Measurements from ENCODE around the gene ADGRG1. TPM values are rescaled to one million over a fixed set of nuclear protein-coding genes. Genes with fewer than 3 reads are reported as not detected.

ADGRG1 gene
- 57.7 and 83.5 TPM in 2 replicates for total RNA-seq

DNA sequence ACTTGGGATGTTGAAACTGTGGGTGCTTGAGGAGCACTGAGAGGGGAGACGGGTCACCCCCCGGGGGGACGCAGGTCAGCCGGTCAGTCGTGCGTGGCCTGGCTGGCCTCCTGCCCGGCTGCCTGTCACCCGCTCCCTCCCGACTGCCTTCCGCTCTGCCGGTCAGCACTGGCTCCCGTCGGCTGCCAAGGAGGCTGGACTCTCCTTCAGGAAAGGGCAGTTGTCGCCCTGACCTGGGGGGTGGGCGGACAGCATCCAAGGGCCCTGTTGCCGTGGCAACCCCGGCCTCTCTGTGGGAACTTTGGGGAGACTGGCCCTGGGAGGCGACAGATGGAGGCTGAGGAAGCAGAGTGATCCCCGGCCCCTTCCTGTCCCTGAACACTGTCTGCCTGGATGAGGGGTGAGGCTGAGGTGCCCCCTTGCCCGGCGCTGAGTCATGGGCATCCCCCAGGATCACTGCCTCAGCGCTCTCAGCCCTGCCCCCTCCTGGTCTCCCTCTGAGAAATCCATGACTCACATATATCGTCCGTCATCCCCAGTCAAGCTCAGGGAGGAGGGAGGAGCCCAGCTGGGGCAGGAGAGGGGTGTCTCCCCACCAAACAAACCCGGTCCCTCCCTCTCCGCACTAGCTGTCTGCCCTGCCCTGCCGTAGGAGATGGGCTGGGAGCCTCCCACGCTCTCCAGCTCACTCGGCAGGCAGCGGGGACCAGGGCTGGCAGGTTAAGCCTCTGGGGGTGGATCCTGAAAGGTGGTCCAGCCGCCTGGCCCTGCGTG, at the start of gene ADGRG1:
ADGRG1 (plus strand) TSS at position 623 of the 774 bp plus-strand sequence. CDS start 21,658 bp downstream, outside the sequence.

DNA sequence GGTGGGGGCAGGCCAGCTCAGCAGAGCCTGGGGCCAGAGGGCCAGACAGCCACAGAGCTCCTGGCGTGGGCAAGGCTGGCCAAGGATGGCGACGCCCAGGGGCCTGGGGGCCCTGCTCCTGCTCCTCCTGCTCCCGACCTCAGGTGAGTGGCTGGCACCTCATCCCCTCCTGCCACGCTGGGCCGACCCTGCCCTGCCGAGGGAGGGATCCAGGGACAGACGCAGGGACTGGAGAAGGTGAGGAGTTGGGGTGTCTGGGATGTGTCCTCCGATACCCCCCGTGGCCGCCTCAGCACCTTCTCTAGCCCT, 39.8 kb downstream of the ADGRG1 start, which contains the start of gene ADGRG3:
ADGRG3 (plus strand) TSS at position 44 of the 309 bp plus-strand sequence; CDS start at position 86, 42 bp downstream.

DNA sequence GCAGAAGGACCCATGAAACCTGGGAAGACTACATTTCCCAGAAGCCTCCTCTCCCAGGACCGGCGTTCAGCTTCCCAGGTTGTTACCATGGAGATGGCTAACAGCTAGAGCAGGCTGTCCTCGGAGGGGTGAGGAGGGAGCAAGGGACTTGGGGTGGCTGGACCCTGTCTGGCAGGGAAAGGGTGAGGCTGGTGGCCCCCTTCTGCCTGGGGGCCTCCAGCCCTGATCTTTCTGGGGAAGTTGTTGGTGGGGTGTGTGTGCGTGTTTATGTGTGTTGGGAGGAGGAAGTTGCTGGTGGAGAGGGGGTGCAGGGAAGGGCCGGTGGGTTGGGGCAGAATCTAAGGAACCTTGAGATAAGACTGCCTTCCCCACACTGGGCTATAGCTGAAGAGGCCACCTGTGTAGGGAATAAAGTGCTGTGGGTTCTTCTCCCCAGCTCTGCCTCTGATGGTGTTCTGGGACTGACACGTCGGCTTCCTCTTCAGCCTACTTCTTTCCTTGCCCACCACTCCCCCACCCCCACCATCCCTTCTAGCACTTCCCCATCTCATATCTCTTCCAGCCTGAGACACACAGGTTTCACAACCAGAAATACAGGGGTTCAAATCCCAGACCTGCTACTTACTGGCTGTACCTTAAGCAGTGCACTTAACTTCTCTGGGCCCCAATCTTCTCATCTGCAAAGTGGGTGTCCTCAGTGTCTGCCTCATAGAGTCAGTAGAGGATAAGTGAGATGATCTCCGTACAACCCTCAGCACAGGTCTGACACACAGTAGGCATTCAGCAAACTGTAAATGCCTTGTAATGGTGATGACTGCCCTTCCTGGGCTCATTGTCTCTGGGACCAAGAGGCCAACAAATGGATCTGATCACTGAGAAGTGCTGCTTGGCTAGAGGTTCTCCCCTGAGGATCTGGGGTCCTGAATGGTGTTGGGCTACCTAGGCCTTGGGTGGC, 66.6 kb downstream of the ADGRG1 start, which contains the start of gene DRC7:
DRC7 (plus strand) TSS at position 82 of the 955 bp plus-strand sequence. CDS start 3,144 bp downstream, outside the sequence.

Other genes starting within 250 kb of the ADGRG1 start
- not detected in 2 replicates for gene CCL17, start 223.9 kb upstream of the ADGRG1 start, total RNA-seq
- 36.0 and 64.3 TPM in 2 replicates for gene CIAPIN1, start 181.2 kb upstream of the ADGRG1 start, total RNA-seq
- 35.9 and 38.7 TPM in 2 replicates for gene COQ9, start 181.2 kb upstream of the ADGRG1 start, total RNA-seq
- 116 and 128 TPM in 2 replicates for gene POLR2C, start 166.0 kb upstream of the ADGRG1 start, total RNA-seq
- 17.2 and 26.8 TPM in 2 replicates for gene DOK4, start 142.1 kb upstream of the ADGRG1 start, total RNA-seq
- 6.9 and 14.1 TPM in 2 replicates for gene CCDC102A, start 92.1 kb upstream of the ADGRG1 start, total RNA-seq
- gene ADGRG5, start 86.0 kb upstream of the ADGRG1 start, total RNA-seq, result not detected in 2 replicates
- not detected in 2 replicates for gene ADGRG3, start 39.7 kb downstream of the ADGRG1 start, total RNA-seq
- gene DRC7, start 66.2 kb downstream of the ADGRG1 start, total RNA-seq, result not detected in 2 replicates
- 34.1 and 44.5 TPM in 2 replicates for gene KATNB1, start 107.1 kb downstream of the ADGRG1 start, total RNA-seq
- gene KIFC3, start 173.9 kb downstream of the ADGRG1 start, total RNA-seq, result 45.6 and 57.0 TPM in 2 replicates